HG03354 (cell line): ENCODE results near the gene GNAO1.

Source experiments
- ATAC-seq: cut with Tn5 transposase; IDR thresholded peaks from one replicate; pipeline ENCODE4 v1.9.1; 2021; ENCODE audit warnings: mild to moderate bottlenecking; ENCODE audit not compliant: unreplicated experiment, poor library complexity, severe bottlenecking

GNAO1 gene

DNA sequence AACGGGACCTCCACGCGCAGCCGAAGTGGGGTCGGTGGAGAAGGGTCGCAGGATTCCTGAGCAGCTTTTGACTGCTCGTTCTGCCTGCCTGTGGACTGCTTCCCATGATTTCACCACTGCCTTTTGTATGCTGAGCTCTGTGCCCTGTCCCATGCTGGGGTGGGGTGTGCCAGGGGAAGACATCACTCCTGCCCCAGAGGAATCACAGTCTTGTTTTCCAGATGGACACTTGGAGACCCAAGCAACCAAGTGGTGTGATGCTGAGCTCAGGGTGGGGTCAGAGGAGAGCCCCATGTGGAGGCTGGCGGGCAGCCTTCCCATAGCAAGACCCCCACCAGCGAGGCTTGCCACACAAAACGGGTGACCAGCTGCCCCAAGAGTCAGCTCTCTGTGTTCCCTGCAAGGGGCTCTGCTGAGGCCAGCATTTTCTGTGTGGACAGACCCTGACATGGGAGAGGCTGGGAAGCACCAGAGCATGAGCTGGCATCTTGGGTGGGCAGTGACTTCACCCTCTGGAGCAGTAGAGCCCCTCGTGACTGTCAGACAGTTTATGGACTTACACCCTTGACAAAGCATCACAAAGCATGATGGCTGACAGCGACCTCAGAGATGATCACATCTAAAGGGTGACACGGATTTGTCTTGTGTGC is 111.9 kb downstream of the GNAO1 start:
- ATAC-seq = no peak

DNA sequence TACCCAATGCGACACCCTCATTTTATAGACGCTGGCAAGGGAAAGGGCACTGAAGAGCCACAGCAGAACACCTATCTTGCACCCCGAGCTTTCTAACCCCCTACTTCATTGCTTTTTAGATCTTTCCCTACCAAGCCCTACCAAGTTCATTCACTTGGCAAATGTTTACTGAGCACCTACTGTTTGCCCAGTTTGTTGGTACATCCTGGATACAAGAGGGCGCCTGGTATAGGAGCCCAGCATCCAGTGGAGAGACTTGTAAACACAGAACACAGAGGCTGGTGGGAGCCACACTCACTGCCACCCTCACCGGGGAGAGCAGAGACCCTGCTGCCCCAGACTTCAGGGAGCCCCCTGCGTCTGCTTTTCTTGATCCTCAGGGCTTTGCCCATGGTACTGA is 112.6 kb downstream of the GNAO1 start:
- ATAC-seq = no peak

GRCh38 chr16:56305956-56306565 is 114.8 kb downstream of the GNAO1 start:
- no peak for ATAC-seq

- no peak for ATAC-seq
Observed at GRCh38 chr16:56306690-56307533, 115.6 kb downstream of the GNAO1 start.

- ATAC-seq = no peak
Observed at GRCh38 chr16:56307534-56307873, 116.2 kb downstream of the GNAO1 start.

GRCh38 chr16:56309008-56309407 is 117.7 kb downstream of the GNAO1 start:
- ATAC-seq = no peak

- ATAC-seq = no peak
Observed at GRCh38 chr16:56310690-56311089, 119.4 kb downstream of the GNAO1 start.

DNA sequence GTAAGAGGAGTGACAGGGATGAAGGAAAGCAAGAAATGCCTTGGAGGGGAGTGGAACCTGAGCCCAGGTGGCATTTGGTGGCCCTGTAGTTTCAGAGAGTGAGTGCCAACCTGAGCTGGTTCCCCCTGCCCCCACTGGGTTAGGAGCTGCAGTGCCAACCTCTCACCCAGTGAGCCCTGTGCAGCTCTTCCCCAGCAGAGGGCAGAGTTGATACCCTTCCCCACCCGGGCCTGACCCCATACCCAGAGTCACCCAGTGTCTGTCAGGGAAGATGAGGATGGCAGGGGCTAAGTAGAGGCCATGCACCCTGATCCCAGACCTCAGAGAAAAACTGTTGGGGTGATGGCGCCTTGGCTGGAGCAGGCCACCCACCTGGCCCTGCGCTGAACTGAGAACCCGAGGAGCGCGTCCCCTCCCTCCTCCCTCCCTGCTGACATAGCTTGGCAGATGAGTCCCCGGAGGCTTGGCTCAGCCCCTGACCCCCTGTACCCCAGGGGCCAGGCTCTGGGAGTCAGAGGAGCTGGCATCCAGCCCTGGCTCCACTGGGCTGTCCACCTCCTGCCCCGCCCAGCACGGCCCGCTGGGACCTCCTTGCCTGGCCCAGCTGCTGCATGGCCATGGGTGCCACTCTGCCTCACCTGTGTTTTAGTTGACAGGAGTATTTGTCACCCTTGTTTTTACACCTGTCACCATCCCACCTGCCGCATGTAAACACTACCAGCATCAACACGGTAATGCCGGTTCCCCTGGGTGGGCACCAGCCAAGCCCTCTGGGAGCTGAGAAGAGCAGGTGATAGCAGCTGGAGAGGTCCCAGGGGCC is 120.1 kb downstream of the GNAO1 start:
- no peak for ATAC-seq

DNA sequence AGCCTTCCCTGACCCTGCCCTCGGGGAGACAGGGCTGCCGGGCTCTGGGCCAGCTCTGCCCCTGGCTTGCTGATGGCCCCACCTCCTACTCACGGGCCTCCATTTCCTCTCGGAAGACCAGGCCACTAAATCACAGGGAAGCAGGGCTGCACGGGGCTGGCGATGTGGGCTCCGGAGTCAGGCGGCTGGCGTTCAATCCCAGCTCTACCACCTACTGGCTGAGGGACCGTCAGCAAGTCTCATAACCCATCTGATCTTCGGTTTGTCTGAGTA is 120.7 kb downstream of the GNAO1 start:
- no peak for ATAC-seq

- ATAC-seq = no peak
Observed at GRCh38 chr16:56312556-56312955, 121.3 kb downstream of the GNAO1 start.

DNA sequence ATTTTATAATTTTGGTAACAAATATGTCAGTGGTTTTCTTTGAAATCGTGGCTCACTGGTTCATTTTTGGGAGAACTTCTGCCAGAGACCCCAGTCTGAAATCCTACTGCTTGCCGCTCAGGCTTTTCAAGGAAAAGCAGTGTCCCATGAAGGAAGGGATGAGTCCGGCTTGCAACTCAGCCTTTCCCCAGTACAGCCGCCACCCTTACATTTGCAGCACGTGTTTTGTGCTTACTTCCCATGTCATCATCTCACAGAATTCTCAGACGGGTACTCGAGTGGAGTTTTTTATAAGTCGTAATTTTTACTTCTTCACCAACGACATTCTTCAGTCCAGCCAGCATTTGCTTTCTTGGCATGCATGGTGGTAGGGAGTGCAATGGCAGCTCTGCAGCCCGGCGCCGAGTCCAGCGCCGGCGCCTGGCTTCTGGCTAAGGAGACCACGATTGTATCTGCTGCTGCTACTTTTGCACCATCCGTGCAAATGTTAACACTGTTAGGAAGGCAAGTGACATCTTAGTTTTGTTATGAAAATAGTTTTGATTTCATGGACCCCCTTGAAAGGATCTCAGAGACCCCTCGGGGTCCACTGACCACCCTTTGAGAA is 123.1 kb downstream of the GNAO1 start:
- no peak for ATAC-seq

DNA sequence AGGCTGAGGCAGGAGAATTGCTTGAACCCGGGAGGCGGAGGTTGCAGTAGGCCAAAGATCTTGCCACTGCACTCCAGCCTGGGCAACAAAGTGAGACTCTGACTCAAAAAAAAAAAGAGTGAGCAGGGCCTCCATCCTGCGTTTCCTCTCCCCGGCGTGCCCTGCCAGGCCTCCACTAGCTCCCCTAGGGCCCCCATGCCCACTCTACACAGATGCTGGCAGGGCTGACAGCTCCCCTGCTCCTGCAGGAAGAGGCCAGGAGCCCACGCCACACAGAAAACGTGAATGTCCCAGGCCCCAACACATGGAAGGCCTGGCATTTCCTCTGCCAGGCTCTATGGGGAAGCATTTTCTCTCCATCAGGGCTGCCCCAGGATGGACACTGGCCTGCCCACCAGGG is 124.7 kb downstream of the GNAO1 start:
- no peak for ATAC-seq

GRCh38 chr16:56316545-56316944 is 125.3 kb downstream of the GNAO1 start:
- ATAC-seq = no peak

- peak; percentile 97 for ATAC-seq
Observed at GRCh38 chr16:56317998-56318826, 126.9 kb downstream of the GNAO1 start.

- ATAC-seq = no peak
Observed at GRCh38 chr16:56318827-56319140, 127.5 kb downstream of the GNAO1 start.

- ATAC-seq = no peak
Observed at GRCh38 chr16:56319376-56319775, 128.1 kb downstream of the GNAO1 start.

- no peak for ATAC-seq
Observed at GRCh38 chr16:56320056-56320455, 128.8 kb downstream of the GNAO1 start.

DNA sequence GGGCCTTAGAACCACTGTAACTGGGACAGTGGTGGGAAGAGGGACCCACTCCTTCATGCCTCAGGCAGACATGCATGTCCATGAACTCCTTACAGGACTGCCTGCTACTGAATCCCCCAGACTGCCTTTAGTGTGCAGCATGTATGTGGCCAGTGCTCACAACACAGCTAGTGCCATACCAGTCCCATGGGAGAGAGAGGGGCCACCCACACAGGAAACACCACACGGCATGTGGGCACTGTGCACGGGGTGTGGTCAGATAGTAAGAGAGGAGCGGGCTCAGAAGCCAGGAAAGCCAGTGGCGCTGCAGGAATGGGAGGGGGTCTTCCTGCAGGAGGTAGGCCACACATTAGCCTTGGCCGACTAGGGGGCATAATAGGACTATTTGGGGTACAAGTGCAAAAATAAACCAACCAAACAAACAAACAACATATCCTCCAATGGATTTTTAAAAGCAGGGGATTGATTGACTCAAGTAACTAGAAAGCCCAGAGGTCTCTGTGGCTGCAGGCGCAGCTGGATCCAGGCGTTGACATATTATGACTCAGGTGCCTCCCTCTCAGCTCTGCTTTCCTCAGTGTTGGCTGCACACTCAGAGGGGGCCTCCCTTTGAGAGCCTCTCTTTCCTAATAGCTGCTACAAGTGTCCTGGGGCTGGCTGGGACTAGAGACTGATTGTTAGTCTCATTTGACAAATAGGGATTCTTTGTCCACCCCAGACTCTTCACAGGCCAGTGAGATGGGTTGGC is 129.7 kb downstream of the GNAO1 start:
- ATAC-seq = no peak

DNA sequence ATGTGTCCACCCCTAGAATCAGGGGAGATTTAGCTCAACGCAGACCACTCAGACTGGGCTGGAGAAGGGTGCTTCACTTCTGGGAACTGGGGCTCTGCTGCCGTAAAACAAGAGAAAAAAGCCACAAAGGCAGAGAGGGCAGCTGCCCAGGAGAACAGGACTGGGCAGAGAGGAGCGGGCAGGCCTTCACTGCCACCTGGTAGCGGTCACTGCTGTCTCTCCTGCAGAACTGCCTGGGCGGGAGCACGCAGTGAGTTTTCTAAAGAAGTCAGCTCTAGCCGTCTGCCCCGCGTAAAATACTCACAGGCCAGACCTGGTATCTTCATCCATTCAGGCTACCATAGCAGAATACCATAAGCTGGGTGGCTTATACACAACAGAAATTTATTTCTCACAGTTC is 130.3 kb downstream of the GNAO1 start:
- ATAC-seq = no peak
